NCI-H510A (cell line): ENCODE data around the gene MPG.

ENCODE experiments used
- DNase-seq: peaks from one replicate; lab custom pipeline; 2025; lab: John Stamatoyannopoulos, UW

Gene MPG

GRCh38 chr16:83781-84615, 6.0 kb downstream of the MPG start:
- peak; percentile 65 for DNase-seq

DNA sequence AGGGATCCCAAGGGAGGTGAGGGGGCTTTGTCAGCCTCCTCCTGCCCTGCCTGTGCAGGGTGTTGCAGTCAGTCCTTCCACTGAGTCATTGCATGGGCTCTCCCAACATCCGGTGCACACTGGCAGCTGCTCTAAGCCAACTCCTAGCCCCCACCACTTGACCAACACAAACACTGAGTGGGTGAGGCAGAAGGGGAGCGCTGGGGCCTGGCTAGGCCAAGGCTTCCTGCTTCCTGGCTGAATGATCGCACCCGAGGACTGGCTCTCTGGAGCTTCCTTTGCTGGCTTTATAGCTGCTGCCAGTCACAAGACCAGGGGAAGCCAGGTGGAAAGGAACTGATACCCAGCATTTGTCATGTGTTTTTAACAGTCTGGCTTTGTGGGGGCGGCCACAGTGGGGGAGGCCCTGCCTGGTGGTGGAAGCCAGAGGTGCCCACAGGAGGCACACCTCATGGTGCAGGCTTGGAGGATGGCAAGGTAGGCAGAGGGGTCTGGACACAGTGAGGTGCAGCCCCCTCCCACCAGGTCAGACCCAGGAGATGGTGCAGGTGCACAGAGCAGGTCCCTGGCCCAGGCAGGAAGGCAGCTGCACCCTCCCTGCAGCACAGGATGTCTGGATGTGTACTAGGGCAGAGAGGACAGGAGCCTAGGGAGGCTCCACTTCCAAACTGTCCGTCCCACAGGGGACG, 6.8 kb downstream of the MPG start:
- DNase-seq: peak; percentile 70

- no peak for DNase-seq
Observed at GRCh38 chr16:85407-85782, 7.4 kb downstream of the MPG start.

GRCh38 chr16:85865-86264, 7.8 kb downstream of the MPG start:
- no peak for DNase-seq

DNA sequence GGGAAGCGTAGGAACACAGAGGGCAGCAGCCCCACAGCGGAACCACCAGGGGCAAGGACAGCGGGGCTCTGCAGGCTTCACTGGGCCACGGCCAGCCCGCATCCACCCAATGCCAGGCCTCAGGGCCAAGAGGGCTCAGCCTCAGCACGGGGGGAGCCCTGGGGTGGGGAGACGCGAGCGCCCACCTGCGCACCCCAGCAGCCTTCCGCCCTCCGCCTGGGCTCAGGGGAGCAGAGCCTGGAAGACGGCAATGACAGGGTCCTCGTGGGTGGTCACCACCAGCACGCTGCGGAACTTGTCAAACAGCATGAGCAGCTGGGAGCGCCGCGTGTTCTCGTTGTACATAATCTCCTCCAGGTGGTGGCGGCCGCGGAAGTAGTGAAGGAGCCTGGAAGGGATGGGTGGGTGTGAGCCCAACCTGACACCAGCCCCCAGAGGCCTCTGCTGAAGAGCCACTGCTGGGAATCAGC, 8.5 kb downstream of the MPG start:
- no peak for DNase-seq

DNA sequence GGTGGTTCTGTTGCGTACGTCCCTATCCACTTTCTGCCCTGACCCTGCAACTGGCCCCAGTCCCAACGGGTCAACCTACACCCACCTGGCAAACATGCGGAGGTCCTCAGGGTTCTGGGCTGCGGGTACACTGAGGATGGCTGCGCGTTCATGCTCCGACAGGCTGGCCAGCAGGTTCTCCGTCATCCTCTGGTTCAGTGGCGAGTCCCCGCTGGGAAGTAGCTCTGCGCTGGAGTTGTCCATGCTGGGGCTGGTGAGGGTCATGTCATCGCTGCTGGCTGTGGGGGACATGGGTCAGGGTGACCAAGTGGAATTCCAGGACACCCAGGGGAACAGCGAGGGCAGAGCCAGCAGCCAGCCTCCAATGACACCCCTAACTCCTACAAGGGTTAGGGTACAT, 10.6 kb downstream of the MPG start:
- DNase-seq: no peak

GRCh38 chr16:89391-90302, 11.6 kb downstream of the MPG start:
- no peak for DNase-seq

GRCh38 chr16:91484-91883, 13.5 kb downstream of the MPG start:
- DNase-seq: no peak

DNA sequence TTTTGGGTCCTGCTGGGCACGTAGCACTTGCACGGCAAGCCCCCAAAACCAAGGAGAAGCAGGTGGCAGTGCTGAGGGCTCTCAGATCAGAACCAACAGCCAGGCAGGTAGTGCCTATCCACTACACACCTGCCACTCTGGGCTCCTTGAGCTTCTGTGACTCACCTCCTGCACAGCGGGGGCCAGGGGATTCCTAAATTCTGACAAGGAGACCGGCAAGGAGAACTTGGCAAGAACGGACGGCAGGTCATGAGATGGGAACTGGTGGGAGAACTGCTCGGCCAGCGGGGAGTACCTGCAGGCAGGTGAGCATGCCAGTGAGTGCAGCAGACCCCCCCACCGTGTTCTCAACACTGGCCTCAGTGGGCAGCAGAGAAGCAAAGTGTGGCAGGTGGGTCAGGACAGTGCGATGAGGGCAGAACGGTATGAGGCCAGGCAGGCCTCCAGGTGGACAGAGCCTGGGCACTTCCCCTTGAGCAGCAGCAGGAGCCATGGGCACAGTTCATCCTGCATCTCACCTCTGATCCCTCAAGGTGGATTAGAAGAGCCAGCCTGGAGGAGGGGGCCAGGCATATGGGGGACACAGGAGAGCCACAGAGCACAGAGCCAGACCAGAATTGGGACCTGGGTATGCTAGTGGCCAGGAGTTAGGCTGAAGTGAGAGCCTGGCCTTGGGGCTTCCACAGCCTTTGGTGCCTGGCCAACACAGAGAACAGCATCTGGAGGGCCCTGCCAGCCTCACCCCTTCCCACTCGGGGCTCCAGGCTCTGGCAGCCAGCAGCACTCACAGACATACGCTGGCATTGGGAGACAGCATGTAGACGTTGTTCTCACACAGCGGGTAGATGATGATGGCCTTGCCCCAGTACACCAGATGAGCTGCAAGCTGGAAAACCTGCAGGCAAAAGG, 14.7 kb downstream of the MPG start:
- DNase-seq: no peak

DNA sequence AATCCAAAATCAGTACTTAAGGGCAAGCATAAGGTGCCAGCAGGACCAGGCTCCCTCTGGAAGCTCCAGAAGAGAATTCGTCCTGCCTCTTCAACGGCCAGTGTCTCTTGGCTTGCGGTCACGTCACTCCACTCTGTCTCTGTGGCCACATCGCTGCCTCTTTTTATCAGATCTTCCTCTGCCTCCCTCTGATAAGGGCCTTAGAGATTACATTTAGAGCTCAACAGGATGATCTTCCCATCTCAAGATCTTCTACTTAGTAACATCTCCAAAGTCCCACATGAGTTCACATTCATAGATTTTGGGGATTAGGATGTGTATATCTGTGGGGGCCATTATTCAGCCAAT, 16.9 kb downstream of the MPG start:
- DNase-seq: no peak

GRCh38 chr16:96935-97381, 18.9 kb downstream of the MPG start:
- no peak for DNase-seq

GRCh38 chr16:97822-98221, 19.8 kb downstream of the MPG start:
- no peak for DNase-seq

DNA sequence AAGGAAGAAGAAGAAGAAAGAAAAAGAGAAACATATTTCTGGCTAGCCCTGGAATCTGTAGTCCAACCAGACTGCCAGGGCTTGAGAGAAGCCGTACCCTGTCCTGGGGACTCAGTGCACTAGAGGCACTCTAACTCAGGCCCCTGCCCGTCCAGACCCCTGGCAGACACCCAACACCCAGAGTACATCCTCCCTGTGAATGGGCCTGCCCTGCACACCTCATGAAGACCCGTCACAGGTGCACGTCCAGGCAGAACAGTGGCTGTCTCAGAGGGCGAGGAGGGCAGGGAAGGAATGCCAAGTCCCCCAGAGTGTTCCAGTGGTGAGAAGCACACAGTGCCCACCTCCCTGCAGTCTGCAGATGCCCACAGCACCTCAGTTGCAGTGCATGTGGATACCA, 23.0 kb downstream of the MPG start:
- DNase-seq: no peak

- DNase-seq: no peak
Observed at GRCh38 chr16:101586-101985, 23.6 kb downstream of the MPG start.

DNA sequence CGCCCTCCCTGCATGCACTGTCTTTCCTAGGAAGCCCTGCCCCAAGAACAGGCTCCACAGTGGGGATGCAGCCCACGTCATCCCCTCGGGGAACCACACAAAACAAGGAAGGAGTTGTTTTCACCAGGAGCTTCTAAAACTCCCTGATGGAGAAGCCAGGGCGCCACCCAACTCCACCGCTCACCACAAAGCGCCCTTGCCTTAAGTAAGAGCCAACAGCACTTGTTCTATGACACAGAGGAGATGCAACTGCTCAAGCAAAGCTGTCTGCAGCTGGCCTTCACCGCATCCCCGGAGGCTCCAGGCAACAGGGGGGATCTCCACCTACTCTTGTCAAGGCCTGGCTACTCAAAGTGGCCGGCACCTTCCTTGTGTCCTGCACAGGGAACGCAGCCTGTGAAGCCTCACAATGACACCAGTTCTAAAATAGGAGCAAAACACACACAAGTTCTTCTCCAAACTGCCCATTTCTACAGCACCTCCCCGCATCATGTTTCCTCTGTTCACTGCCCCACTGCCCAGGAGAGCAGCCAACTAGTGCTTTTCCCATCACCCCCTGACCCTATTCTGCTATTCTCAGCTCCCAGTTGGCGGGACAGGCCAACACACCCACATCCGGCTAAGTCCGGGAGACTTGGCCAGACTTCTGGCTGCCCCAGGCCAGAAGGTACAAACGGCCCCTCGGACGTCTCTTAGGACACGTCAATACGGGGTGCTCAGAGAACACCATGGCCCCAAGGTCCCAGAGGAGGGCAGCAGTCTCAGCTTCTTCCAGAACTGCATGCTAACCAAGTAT, 24.2 kb downstream of the MPG start:
- DNase-seq: no peak

- no peak for DNase-seq
Observed at GRCh38 chr16:104355-104754, 26.3 kb downstream of the MPG start.

DNA sequence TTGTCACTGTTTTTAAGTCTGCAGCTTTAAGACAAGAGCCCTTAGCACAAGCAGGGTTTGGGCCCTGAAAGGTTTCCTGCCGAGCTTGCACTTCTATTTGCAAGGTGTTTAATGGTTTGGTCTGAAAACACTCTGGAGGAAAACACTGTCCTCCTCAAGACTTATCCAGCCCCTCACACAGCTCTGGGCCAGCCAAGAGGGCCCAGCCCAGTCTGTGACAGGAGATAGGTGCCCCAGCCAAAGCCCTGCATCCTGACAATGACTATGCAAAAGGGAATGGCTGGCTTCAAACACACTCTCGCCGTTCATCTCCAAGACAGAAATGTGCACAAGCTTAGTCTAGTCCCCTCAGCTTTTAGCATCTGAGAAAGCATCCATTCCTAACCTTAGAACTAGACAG, 26.9 kb downstream of the MPG start:
- no peak for DNase-seq

- DNase-seq: no peak
Observed at GRCh38 chr16:105521-105920, 27.5 kb downstream of the MPG start.

DNA sequence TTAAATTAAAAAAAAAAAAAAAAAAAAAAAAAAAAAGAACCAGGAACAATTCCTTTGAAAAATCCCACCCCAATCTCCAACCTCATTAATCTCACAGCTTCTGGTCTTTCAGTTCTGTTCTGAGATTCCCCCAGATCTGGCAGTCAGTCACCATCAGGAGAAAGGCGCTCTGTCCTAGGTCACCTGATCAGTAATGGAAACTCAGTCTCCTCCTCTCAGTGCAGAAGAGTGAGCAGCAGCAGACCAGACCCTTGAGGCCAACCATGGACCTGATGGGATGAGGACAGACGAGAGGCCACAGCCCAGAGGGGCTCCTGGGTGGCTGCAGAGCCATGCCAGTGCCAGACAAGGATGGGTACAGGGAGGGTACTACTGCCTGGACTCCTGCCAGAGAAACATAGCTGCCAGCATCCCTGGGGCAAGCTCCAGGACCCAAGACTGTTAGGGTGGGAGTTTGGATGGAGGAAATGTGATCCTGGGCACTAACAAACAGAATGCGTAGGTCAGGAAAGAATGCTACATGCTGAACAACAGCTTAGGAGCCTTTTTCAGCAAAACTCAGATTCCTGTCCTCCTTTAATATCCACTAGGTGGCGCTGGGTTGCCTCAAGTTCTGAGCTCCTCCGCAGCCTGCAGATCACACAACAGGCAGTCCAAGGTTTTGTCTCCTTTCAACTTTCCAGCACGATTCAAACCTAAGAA, 28.7 kb downstream of the MPG start:
- no peak for DNase-seq
